ENCODE data around the gene SPPL2B. TPM values are rescaled to one million over a fixed set of nuclear protein-coding genes. Genes with fewer than 3 reads are reported as not detected.

The SPPL2B gene
- total RNA-seq, 6 experiments from 2014 or later: 11.8 to 39.8 (median 26.5) TPM

- Histone ChIP-seq H3K27me3 (no peaks in the 10 kb centered on the region), H3K4me1 (peaks cover 0 to 31% (median 9%) of the 10 kb centered on the region in 4 donors), H3K4me3 (no peak overlapping the region), H3K9me3 (no peaks in the 10 kb centered on the region), H3K27ac (no peak overlapping the region), H3K36me3 (no peaks in the 10 kb centered on the region)
- 100% methylated on average over 1 of the region's 12 CpGs for WGBS (ENCODE audit: insufficient coverage, low coverage, low lambda C conversion rate, missing lambda C conversion rate)
- ATAC-seq (no peak), DNase-seq (no peak)
- TF ChIP-seq POLR2A (IDR thresholded peaks at IDR 0.05): no peak
- TF ChIP-seq, protein P1, sequence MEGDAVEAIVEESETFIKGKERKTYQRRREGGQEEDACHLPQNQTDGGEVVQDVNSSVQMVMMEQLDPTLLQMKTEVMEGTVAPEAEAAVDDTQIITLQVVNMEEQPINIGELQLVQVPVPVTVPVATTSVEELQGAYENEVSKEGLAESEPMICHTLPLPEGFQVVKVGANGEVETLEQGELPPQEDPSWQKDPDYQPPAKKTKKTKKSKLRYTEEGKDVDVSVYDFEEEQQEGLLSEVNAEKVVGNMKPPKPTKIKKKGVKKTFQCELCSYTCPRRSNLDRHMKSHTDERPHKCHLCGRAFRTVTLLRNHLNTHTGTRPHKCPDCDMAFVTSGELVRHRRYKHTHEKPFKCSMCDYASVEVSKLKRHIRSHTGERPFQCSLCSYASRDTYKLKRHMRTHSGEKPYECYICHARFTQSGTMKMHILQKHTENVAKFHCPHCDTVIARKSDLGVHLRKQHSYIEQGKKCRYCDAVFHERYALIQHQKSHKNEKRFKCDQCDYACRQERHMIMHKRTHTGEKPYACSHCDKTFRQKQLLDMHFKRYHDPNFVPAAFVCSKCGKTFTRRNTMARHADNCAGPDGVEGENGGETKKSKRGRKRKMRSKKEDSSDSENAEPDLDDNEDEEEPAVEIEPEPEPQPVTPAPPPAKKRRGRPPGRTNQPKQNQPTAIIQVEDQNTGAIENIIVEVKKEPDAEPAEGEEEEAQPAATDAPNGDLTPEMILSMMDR (IDR thresholded peaks at IDR 0.05): no peak
- intact Hi-C loops (cut with DNase I): loop anchor here in 1 of 2 donors (10.0 kb wide), 1 partner anchor 53 kb away; no protein-coding TSS in a partner anchor
Observed at GRCh38 chr19:2331601-2332246, 3.2 kb downstream of the SPPL2B start.

GRCh38 chr19:2332341-2333026, 4.0 kb downstream of the SPPL2B start:
- intact Hi-C loops (cut with DNase I): loop anchor here in 1 of 2 donors (10.0 kb wide), 1 partner anchor 52 kb away; no protein-coding TSS in a partner anchor
- no peak for TF ChIP-seq POLR2A (IDR thresholded peaks at IDR 0.05)
- TF ChIP-seq, protein P1 (IDR thresholded peaks at IDR 0.05): no peak
- peaks cover 0 to 26% (median 5%) of the 10 kb centered on the region in 4 donors for H3K4me1 ChIP-seq
- H3K9me3 ChIP-seq: no peaks in the 10 kb centered on the region
- 67% methylated on average over 13 of the region's 17 CpGs for WGBS (ENCODE audit: insufficient coverage, low coverage, low lambda C conversion rate, missing lambda C conversion rate)
- H3K36me3 ChIP-seq: no peaks in the 10 kb centered on the region
- H3K4me3 ChIP-seq: no peak overlapping the region
- H3K27me3 ChIP-seq: no peaks in the 10 kb centered on the region
- H3K27ac ChIP-seq: no peak overlapping the region
- ATAC-seq (no peak), DNase-seq (no peak)

DNA sequence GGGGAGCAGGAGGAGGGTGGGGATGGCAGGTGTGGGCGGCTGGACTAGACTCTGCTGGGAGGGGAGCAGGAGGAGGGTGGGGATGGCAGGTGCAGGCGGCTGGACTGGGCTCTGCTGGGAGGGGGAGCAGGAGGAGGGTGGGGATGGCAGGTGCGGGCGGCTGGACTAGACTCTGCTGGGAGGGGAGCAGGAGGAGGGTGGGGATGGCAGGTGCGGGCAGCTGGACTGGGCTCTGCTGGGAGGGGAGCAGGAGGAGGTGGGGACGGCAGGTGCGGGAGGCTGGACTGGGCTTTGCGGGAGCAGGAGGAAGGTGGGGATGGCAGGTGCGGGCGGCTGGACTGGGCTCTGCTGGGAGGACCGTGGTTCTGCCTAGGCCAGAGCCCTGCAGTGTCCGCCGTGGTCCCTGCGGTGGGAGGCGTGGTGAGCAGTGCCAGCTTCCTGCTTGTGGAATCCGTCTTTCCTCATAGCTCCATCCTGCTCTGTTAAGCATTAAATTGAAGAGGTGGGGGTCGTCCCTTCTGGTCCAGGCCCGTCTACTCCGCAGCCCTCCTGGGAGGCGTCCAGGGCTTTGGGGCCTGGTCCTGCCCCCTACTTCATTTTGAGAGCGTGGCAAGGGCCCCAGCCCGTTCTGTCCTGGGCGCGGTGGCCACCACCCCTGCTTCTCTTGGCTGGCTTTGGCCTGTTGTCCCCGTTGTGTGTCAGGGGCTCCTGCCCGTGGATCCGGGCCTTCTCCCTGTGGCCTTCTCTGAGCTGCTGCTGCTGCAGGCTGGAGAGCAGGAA, 4.7 kb downstream of the SPPL2B start:
- Histone ChIP-seq H3K27me3 (no peaks in the 10 kb centered on the region), H3K27ac (no peak overlapping the region), H3K9me3 (no peaks in the 10 kb centered on the region), H3K4me3 (no peak overlapping the region), H3K36me3 (no peaks in the 10 kb centered on the region), H3K4me1 (peaks cover 0 to 22% (median 4%) of the 10 kb centered on the region in 4 donors)
- TF ChIP-seq, protein P1 (IDR thresholded peaks at IDR 0.05): no peak
- TF ChIP-seq POLR2A (IDR thresholded peaks at IDR 0.05): no peak
- DNase-seq: no peak
- no peak for ATAC-seq
- intact Hi-C loops (cut with DNase I): loop anchor here in 1 of 2 donors (10.0 kb wide), 1 partner anchor 52 kb away; no protein-coding TSS in a partner anchor
- 66% methylated on average over 8 of the region's 27 CpGs for WGBS (ENCODE audit: insufficient coverage, low coverage, low lambda C conversion rate, missing lambda C conversion rate)

DNA sequence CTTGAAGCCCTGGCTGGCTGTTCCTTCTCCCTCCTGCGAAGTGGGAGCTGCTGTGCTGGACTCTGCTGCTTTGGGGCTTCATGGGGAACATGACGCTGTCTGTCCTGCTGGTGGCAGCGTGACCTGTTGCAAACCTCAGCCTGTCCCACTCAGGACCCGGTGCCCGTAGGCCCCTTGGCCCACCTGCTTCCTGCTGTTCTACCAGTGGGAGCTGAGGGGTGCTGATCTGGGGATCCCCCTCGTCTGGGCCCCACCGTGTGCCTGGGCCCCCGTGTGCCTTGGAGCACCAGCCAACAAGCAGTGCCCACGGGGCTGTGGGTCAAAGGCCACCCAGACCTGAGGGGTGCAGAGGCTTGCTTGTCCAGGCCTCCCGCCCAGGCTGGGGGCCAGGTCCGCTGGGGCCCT, 5.3 kb downstream of the SPPL2B start:
- ATAC-seq (no peak), DNase-seq (no peak)
- Histone ChIP-seq H3K27me3 (no peaks in the 10 kb centered on the region), H3K4me1 (peaks cover 0 to 22% (median 4%) of the 10 kb centered on the region in 4 donors), H3K4me3 (no peak overlapping the region), H3K27ac (no peak overlapping the region), H3K9me3 (no peaks in the 10 kb centered on the region), H3K36me3 (no peaks in the 10 kb centered on the region)
- TF ChIP-seq, protein P1 (IDR thresholded peaks at IDR 0.05): no peak
- TF ChIP-seq POLR2A (IDR thresholded peaks at IDR 0.05): no peak
- intact Hi-C loops (cut with DNase I): loop anchor here in 1 of 2 donors (10.0 kb wide), 1 partner anchor 51 kb away; no protein-coding TSS in a partner anchor
- no CpG with 5 or more reads among the region's 11 CpGs for WGBS (ENCODE audit: insufficient coverage, low coverage, low lambda C conversion rate, missing lambda C conversion rate)

All from right lobe of liver (tissue), 6 donors.